KMS-11 (cell line): ENCODE measurements around the gene ICOS.

Experiments used
- H2AFZ ChIP-seq: fragments of 200-600 bp; sonication (generic); 2 replicates; pipeline ENCODE4 v1.6.1; 2016; ENCODE audit warnings: antibody characterized with exemption, mixed run types, low read depth
- H3K27ac ChIP-seq: fragments of 200-600 bp; sonication (generic); 2 replicates; pipeline ENCODE4 v1.6.1; 2016; ENCODE audit warnings: mild to moderate bottlenecking, mixed run types
- H3K27me3 ChIP-seq: fragments of 200-600 bp; sonication (generic); 2 replicates; pipeline ENCODE4 v1.6.1; 2017; ENCODE audit warnings: mild to moderate bottlenecking, low read depth, mixed run types, moderate library complexity; ENCODE audit not compliant: insufficient read depth
- H3K36me3 ChIP-seq: fragments of 200-600 bp; sonication (generic); 2 replicates; pipeline ENCODE4 v1.6.1; 2017; ENCODE audit warnings: mild to moderate bottlenecking, mixed run types; ENCODE audit not compliant: insufficient read depth
- H3K4me1 ChIP-seq: fragments of 200-600 bp; sonication (generic); 2 replicates; pipeline ENCODE4 v1.6.1; 2016; ENCODE audit warnings: mild to moderate bottlenecking, low read depth, mixed run types; ENCODE audit not compliant: poor library complexity, severe bottlenecking
- H3K4me2 ChIP-seq: fragments of 200-600 bp; sonication (generic); 2 replicates; pipeline ENCODE4 v1.7.0; 2016; ENCODE audit warnings: mild to moderate bottlenecking, mixed run types
- H3K4me3 ChIP-seq: fragments of 200-600 bp; sonication (generic); IDR thresholded peaks from 2 replicates; pipeline ENCODE4 v1.6.1; 2017; ENCODE audit warnings: low read depth, low read length, mixed read lengths; ENCODE audit not compliant: insufficient read depth
- H3K79me2 ChIP-seq: fragments of 200-600 bp; sonication (generic); 2 replicates; pipeline ENCODE4 v1.6.1; 2016; ENCODE audit warnings: low read depth, mixed run types; ENCODE audit not compliant: insufficient read depth
- H3K9ac ChIP-seq: fragments of 200-600 bp; sonication (generic); 2 replicates; pipeline ENCODE4 v1.6.1; 2016; ENCODE audit warnings: mild to moderate bottlenecking, mixed run types
- H4K20me1 ChIP-seq: fragments of 200-600 bp; sonication (generic); 2 replicates; pipeline ENCODE4 v1.6.1; 2016; ENCODE audit warnings: mild to moderate bottlenecking, mixed run types; ENCODE audit not compliant: insufficient read depth
- CTCF ChIP-seq: fragments of 200-600 bp; sonication (generic); conservative IDR thresholded peaks from 2 replicates; pipeline ENCODE4 v1.6.1; 2017; ENCODE audit warnings: low read depth, mild to moderate bottlenecking, antibody characterized with exemption, low read length, moderate library complexity, mixed read lengths

The ICOS gene

GRCh38 chr2:203908797-203909185, 27.8 kb upstream of the ICOS start:
- Histone ChIP-seq H3K9ac (peak overlapping the region; percentile 33; the same call in 1 of the 2 replicates), H3K27ac (peak overlapping the region; percentile 64), H3K36me3 (no peaks in the 10 kb centered on the region), H4K20me1 (no peaks in the 10 kb centered on the region), H3K27me3 (no peaks in the 10 kb centered on the region), H2AFZ (peak overlapping the region; percentile 67), H3K79me2 (peaks cover 3% of the 10 kb centered on the region; the same call in 1 of the 2 replicates), H3K4me2 (peak overlapping the region; percentile 89), H3K4me3 (no peak overlapping the region), H3K4me1 (peaks cover 27% of the 10 kb centered on the region)
- no peak for TF ChIP-seq CTCF

- Histone ChIP-seq H3K79me2 (peaks cover 3% of the 10 kb centered on the region; the same call in 1 of the 2 replicates), H3K27me3 (no peaks in the 10 kb centered on the region), H3K27ac (peak overlapping the region; percentile 64), H3K36me3 (no peaks in the 10 kb centered on the region), H2AFZ (peak overlapping the region; percentile 67), H3K9ac (peak overlapping the region; percentile 33; the same call in 1 of the 2 replicates), H3K4me2 (peak overlapping the region; percentile 89), H4K20me1 (no peaks in the 10 kb centered on the region), H3K4me1 (peaks cover 27% of the 10 kb centered on the region), H3K4me3 (no peak overlapping the region)
- TF ChIP-seq CTCF: peak; percentile 95
Observed at GRCh38 chr2:203909261-203909967, 27.1 kb upstream of the ICOS start.

- Histone ChIP-seq H3K4me3 (no peak overlapping the region), H2AFZ (peak overlapping the region; percentile 67; the same call in 1 of the 2 replicates), H3K27me3 (no peaks in the 10 kb centered on the region), H4K20me1 (no peaks in the 10 kb centered on the region), H3K4me2 (peak overlapping the region; percentile 89; the same call in 1 of the 2 replicates), H3K79me2 (peaks cover 3% of the 10 kb centered on the region; the same call in 1 of the 2 replicates), H3K36me3 (no peaks in the 10 kb centered on the region), H3K9ac (no peak overlapping the region), H3K27ac (peak overlapping the region; percentile 64; the same call in 1 of the 2 replicates), H3K4me1 (peaks cover 27% of the 10 kb centered on the region)
- TF ChIP-seq CTCF: peak; percentile 48
Observed at GRCh38 chr2:203909974-203910373, 26.6 kb upstream of the ICOS start.

- H3K4me2 ChIP-seq: no peak overlapping the region
- H2AFZ ChIP-seq: no peak overlapping the region
- no peaks in the 10 kb centered on the region for H3K79me2 ChIP-seq
Observed at GRCh38 chr2:203913947-203914346, 22.6 kb upstream of the ICOS start.

More at GRCh38 chr2:203913947-203914346, 22.6 kb upstream of the ICOS start:
- no peaks in the 10 kb centered on the region for H3K36me3 ChIP-seq
- no peak overlapping the region for H3K27ac ChIP-seq
- H3K27me3 ChIP-seq: no peaks in the 10 kb centered on the region
- H3K4me1 ChIP-seq: peaks cover 15% of the 10 kb centered on the region
- no peak overlapping the region for H3K9ac ChIP-seq
- no peak overlapping the region for H3K4me3 ChIP-seq
- no peak for TF ChIP-seq CTCF
- no peaks in the 10 kb centered on the region for H4K20me1 ChIP-seq
